Activated CD8-positive, alpha-beta T cell treated with anti-CD3 and anti-CD28 coated beads, Interleukin-2, amount 10 ng/mL, durations not matched to agents 7 days and 5 days (primary cell): ENCODE results near the gene MORF4L2. TPM values are rescaled to one million over a fixed set of nuclear protein-coding genes. Genes with fewer than 3 reads are reported as not detected.

ENCODE experiments used
- ATAC-seq: fragments of 150-1000 bp; cut with Tn5 transposase; one replicate; pipeline ENCODE4 v1.10.0; 2021; ENCODE audit warnings: moderate library complexity
- CTCF ChIA-PET: fragments of 350-600 bp; sonication (Branson Sonifier 250); formaldehyde crosslinking; loops from one replicate; lab custom pipeline; 2021; ENCODE audit warnings: antibody characterized with exemption; lab: Charles Lee
- POLR2A ChIA-PET: fragments of 350-600 bp; sonication (Branson Sonifier 250); formaldehyde crosslinking; loops from one replicate; lab custom pipeline; 2021; ENCODE audit warnings: antibody characterized with exemption; lab: Charles Lee
- DNase-seq: peaks from one replicate; pipeline ENCODE4 v3.0.0-alpha.2; 2020
- H3K27ac Mint-ChIP-seq: one replicate; pipeline ENCODE4 v1.8.0; 2021; ENCODE audit warnings: mild to moderate bottlenecking, mixed read lengths
- H3K27me3 Mint-ChIP-seq: one replicate; pipeline ENCODE4 v1.8.0; 2021; ENCODE audit warnings: low read depth, mixed read lengths
- H3K36me3 Mint-ChIP-seq: one replicate; pipeline ENCODE4 v1.8.0; 2021; ENCODE audit warnings: low read depth, mixed read lengths
- H3K4me1 Mint-ChIP-seq: one replicate; pipeline ENCODE4 v1.8.0; 2021; ENCODE audit warnings: low read depth, mixed read lengths
- H3K4me3 Mint-ChIP-seq: one replicate; pipeline ENCODE4 v1.8.0; 2021; ENCODE audit warnings: mild to moderate bottlenecking, mixed read lengths
- H3K9me3 Mint-ChIP-seq: one replicate; pipeline ENCODE4 v1.8.0; 2022; ENCODE audit warnings: mixed read lengths; ENCODE audit not compliant: insufficient read depth
- total RNA-seq, 2 experiments: library from RNA; stranded (reverse); gene quantifications; one replicate each; pipeline ENCODE4 v1.2.3, GENCODE V29; 2021

MORF4L2 gene
- total RNA-seq, 2 experiments from 2014 or later, result 127 to 133 TPM

DNA sequence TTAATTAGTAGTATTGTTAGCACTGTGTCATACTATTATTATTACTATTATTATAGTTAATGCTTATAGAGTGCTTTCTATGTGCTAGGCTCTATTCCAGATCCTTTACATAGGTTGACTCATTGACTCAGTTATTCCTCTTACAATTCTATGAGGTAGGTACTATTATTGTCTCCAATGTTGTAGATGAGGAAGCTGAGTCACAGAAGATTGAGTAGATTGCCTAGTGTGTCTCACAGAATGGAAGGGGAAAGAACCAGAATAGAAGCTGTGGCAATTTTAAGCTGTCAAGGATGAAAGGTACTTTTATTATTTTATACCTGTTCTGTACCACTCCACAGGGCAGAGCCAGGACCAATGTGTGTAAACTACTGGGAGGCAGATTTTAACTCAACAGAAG, 59.6 kb downstream of the MORF4L2 start:
- ATAC-seq, result no peak
- CTCF ChIA-PET, result no interaction called here
- no peak overlapping the region for H3K4me3 Mint-ChIP-seq

More for the DNA sequence above, 59.6 kb downstream of the MORF4L2 start:
- POLR2A ChIA-PET, result no interaction called here
- DNase-seq, result no peak
- Mint-ChIP-seq H3K27ac (no peak overlapping the region), H3K27me3 (no peaks in the 10 kb centered on the region), H3K4me1 (peaks cover 14% of the 10 kb centered on the region), H3K36me3 (no peaks in the 10 kb centered on the region), H3K9me3 (no peaks in the 10 kb centered on the region)

Other genes starting within 250 kb of the MORF4L2 start
- not detected for gene RAB40A, start 167.2 kb downstream of the MORF4L2 start, total RNA-seq
- 1 to 10 TPM; 4.0 TPM for gene TCEAL4, start 101.2 kb downstream of the MORF4L2 start, total RNA-seq
- gene TCEAL3, start 78.7 kb downstream of the MORF4L2 start, total RNA-seq, result 1 to 10 TPM; 2.4 to 2.7 TPM
- 1 to 10 TPM; 4.7 to 5.2 TPM for gene TCEAL1, start 57.7 kb downstream of the MORF4L2 start, total RNA-seq
- not detected for gene TMEM31, start 24.2 kb upstream of the MORF4L2 start, total RNA-seq
- not detected for gene PLP1, start 90.1 kb upstream of the MORF4L2 start, total RNA-seq
- under 1 TPM; 0.29 to 0.31 TPM for gene RAB9B, start 145.6 kb upstream of the MORF4L2 start, total RNA-seq